Memory B cell (primary cell): ENCODE data around the gene MRPS26.

Experiments used
- ATAC-seq: fragments of 150-1000 bp; cut with Tn5 transposase; 2 replicates; pipeline ENCODE4 v1.10.0; 2021; ENCODE audit warnings: low read depth, mild to moderate bottlenecking, moderate library complexity
- DNase-seq, 2 donors: peaks; one replicate each; pipeline ENCODE4 v3.0.0; 2022; ENCODE audit warnings: low spot score in 2 of 2
- H3K27ac Mint-ChIP-seq: one replicate; pipeline ENCODE4 v1.8.0; 2022; ENCODE audit warnings: mild to moderate bottlenecking, moderate library complexity, mixed read lengths
- H3K27me3 Mint-ChIP-seq: one replicate; pipeline ENCODE4 v1.8.0; 2022; ENCODE audit warnings: mixed read lengths
- H3K36me3 Mint-ChIP-seq: one replicate; pipeline ENCODE4 v1.8.0; 2022; ENCODE audit warnings: mild to moderate bottlenecking, mixed read lengths
- H3K4me1 Mint-ChIP-seq: one replicate; pipeline ENCODE4 v1.8.0; 2022; ENCODE audit warnings: mixed read lengths
- H3K4me3 Mint-ChIP-seq: one replicate; pipeline ENCODE4 v1.8.0; 2022; ENCODE audit warnings: mild to moderate bottlenecking, moderate library complexity, mixed read lengths
- H3K9me3 Mint-ChIP-seq: one replicate; pipeline ENCODE4 v1.8.0; 2022; ENCODE audit warnings: mixed read lengths

The MRPS26 gene

DNA sequence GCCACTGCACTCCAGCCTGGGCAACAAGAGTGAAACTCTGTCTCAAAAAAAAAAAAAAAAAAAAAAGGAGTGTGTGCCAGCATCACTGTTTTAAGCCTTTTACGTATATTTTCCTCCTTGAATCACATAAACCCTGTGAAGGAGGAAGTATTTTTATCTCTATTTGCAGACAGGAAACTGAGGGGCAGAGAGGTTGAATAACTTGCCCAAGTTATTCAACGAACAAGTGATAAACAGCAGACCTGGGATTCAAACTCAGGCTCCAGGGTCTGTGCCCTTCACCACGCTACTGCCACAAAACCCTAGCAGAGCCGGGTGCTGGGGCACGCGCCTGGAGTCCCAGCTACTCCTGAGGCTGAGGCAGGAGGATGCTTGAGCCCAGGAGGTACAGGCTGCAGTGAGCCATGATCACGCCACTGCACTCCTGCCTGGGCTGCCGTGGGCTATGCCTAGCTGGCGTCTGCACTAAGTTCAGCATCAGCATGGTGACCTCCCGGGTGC lies 48.1 kb downstream of the MRPS26 start:
- Mint-ChIP-seq H3K36me3 (no peaks in the 10 kb centered on the region), H3K4me1 (peaks cover 8% of the 10 kb centered on the region), H3K9me3 (no peaks in the 10 kb centered on the region), H3K4me3 (no peak overlapping the region), H3K27me3 (peaks cover 11% of the 10 kb centered on the region), H3K27ac (peak overlapping the region; percentile 87)
- no peak for DNase-seq
- ATAC-seq: peak; percentile 48

DNA sequence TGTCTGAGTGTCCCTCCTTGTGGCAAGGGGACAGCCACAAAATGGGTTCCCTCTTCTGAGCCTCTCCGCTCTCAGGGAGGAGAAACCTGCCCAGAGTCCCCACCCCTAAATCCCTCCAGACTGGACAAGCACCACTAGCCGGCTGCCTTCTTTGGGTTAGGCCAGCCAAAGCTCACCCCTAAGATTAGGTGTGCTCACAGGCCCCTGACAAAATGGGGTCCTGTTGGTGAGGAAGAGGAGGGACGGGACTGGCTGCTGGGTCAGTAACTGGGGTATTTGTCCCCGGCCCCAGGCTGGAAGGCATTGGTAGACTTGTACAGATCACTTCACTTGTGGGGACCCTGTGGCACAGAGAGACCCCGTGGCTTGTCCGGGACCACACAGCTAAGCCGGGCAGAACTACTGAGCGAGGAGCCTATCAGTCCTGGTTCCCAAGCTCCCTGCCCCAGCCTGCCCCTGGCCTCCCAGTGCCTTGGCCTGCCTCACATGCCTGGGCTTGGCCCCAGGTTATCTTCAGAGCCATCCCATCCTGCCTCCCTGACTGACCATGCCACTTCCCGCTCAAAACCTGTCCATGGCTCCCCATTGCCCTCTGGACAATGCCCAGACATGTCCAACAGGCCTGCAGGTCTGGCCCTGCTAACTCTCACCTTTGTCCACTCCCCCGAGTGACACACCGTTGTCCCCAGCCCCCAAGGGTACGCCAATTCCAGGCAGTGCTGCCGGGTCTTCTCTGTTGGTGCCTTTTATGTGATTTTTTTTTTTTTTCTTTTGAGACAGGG lies 49.2 kb downstream of the MRPS26 start:
- no peaks in the 10 kb centered on the region for H3K9me3 Mint-ChIP-seq
- no peak overlapping the region for H3K4me3 Mint-ChIP-seq
- H3K27ac Mint-ChIP-seq: peak overlapping the region; percentile 84
- DNase-seq: no peak
- H3K36me3 Mint-ChIP-seq: no peaks in the 10 kb centered on the region
- peaks cover 8% of the 10 kb centered on the region for H3K4me1 Mint-ChIP-seq
- peaks cover 7% of the 10 kb centered on the region for H3K27me3 Mint-ChIP-seq
- no peak for ATAC-seq
